AG08396 (cell line): ENCODE data around the gene NDUFB1.

ENCODE experiments used
- DNase-seq: peaks from one replicate; pipeline ENCODE4 v3.0.0; 2012; ENCODE audit warnings: low spot score, mixed read lengths

Gene NDUFB1

GRCh38 chr14:92093320-92093719 is 28.2 kb downstream of the NDUFB1 start:
- DNase-seq: no peak

DNA sequence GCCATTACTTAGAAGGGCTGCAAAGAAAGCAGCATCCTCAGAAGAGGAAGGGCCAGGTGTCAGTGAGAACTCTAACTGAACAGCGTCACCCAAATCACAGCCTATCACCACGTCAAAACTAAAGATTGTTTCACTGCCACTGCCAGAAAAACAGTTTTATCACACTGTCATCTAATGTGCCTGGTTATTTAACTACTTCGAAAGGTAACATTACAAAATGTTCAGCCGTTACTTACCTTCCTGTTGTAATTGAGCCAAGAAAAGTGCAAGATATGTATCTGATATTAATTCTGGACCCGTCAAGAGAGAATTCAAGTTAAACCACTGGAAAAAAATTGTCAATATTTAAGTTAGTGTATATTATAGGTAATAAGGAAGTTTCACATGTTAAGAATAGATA is 33.0 kb downstream of the NDUFB1 start:
- no peak for DNase-seq

DNA sequence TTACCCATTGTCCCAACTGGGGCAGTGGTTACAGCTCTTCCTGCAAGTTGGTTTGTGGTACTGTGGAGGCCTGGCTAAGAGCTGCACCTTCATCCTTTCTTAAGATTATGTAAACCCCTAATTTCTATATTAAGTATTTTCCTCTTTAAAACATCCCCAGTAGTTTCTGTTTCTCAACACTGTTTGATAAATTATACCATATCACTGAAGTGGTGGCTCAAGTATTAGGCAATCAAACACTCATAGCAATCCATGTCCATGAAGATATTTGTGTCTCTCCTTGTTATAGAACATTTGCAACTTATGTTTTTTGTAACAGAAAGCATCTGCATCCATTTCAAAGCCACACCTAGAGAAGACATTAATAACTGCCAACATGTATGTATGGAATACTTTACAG is 47.0 kb downstream of the NDUFB1 start:
- no peak for DNase-seq
